ENCODE measurements around the gene OLFML1.

DNA sequence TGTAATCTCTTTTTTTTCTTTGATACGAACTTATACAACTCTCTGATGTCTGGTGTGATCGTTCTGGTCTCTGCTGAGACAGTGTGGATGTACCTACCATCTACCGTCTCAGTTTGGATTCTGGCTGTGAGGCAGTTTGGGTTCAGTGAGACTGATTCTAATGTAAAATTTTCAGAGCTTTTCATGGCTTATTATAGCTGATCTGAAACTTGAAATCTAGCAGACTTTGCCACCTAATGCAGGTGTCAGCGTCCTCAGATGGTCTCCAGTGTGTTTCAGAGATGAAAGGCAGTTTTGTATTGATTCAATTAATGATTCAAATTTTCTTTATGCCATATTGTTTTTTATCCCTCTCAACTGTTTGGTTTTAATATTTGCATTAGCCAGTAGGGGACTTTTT is 64.4 kb downstream of the OLFML1 start:
- TF ChIP-seq ZSCAN18 (CRISPR knock-in tag; IDR thresholded peaks at IDR 0.05) (no peak), ZNF121 (CRISPR knock-in tag; IDR thresholded peaks at IDR 0.05) (no peak), ZNF423 (CRISPR knock-in tag; IDR thresholded peaks at IDR 0.05) (no peak), ZNF416 (CRISPR knock-in tag; IDR thresholded peaks at IDR 0.05) (no peak), TEAD4 (CRISPR knock-in tag; IDR thresholded peaks at IDR 0.05) (no peak), NR2C2 (CRISPR knock-in tag; IDR thresholded peaks at IDR 0.05) (no peak), FOXK1 (CRISPR knock-in tag; IDR thresholded peaks at IDR 0.05) (no peak), TEAD1 (CRISPR knock-in tag; IDR thresholded peaks at IDR 0.05) (no peak), SP1 (CRISPR knock-in tag; conservative IDR thresholded peaks at IDR 0.05) (no peak), SMAD3 (CRISPR knock-in tag; IDR thresholded peaks at IDR 0.05; ENCODE audit: borderline replicate concordance) (no peak)
- TF ChIP-seq, protein P1, sequence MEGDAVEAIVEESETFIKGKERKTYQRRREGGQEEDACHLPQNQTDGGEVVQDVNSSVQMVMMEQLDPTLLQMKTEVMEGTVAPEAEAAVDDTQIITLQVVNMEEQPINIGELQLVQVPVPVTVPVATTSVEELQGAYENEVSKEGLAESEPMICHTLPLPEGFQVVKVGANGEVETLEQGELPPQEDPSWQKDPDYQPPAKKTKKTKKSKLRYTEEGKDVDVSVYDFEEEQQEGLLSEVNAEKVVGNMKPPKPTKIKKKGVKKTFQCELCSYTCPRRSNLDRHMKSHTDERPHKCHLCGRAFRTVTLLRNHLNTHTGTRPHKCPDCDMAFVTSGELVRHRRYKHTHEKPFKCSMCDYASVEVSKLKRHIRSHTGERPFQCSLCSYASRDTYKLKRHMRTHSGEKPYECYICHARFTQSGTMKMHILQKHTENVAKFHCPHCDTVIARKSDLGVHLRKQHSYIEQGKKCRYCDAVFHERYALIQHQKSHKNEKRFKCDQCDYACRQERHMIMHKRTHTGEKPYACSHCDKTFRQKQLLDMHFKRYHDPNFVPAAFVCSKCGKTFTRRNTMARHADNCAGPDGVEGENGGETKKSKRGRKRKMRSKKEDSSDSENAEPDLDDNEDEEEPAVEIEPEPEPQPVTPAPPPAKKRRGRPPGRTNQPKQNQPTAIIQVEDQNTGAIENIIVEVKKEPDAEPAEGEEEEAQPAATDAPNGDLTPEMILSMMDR (IDR thresholded peaks at IDR 0.05) = no peak
- TF ChIP-seq, protein P2, sequence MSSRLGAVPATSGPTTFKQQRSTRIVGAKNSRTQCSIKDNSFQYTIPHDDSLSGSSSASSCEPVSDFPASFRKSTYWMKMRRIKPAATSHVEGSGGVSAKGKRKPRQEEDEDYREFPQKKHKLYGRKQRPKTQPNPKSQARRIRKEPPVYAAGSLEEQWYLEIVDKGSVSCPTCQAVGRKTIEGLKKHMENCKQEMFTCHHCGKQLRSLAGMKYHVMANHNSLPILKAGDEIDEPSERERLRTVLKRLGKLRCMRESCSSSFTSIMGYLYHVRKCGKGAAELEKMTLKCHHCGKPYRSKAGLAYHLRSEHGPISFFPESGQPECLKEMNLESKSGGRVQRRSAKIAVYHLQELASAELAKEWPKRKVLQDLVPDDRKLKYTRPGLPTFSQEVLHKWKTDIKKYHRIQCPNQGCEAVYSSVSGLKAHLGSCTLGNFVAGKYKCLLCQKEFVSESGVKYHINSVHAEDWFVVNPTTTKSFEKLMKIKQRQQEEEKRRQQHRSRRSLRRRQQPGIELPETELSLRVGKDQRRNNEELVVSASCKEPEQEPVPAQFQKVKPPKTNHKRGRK (CRISPR knock-in tag; IDR thresholded peaks at IDR 0.05; ENCODE audit: borderline replicate concordance) = no peak
- TF ChIP-seq, protein P3, sequence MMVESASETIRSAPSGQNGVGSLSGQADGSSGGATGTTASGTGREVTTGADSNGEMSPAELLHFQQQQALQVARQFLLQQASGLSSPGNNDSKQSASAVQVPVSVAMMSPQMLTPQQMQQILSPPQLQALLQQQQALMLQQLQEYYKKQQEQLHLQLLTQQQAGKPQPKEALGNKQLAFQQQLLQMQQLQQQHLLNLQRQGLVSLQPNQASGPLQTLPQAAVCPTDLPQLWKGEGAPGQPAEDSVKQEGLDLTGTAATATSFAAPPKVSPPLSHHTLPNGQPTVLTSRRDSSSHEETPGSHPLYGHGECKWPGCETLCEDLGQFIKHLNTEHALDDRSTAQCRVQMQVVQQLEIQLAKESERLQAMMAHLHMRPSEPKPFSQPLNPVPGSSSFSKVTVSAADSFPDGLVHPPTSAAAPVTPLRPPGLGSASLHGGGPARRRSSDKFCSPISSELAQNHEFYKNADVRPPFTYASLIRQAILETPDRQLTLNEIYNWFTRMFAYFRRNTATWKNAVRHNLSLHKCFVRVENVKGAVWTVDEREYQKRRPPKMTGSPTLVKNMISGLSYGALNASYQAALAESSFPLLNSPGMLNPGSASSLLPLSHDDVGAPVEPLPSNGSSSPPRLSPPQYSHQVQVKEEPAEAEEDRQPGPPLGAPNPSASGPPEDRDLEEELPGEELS (CRISPR knock-in tag; IDR thresholded peaks at IDR 0.05) = no peak
- TF ChIP-seq, protein P4, sequence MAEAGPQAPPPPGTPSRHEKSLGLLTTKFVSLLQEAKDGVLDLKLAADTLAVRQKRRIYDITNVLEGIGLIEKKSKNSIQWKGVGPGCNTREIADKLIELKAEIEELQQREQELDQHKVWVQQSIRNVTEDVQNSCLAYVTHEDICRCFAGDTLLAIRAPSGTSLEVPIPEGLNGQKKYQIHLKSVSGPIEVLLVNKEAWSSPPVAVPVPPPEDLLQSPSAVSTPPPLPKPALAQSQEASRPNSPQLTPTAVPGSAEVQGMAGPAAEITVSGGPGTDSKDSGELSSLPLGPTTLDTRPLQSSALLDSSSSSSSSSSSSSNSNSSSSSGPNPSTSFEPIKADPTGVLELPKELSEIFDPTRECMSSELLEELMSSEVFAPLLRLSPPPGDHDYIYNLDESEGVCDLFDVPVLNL (CRISPR knock-in tag; IDR thresholded peaks at IDR 0.05; ENCODE audit: borderline replicate concordance, low read depth) = no peak
